ENCODE data around the gene PPP3R1.

The PPP3R1 gene

GRCh38 chr2:68226794-68227193 is 25.5 kb downstream of the PPP3R1 start:
- Mint-ChIP-seq H3K9me3 (no peaks in the 10 kb centered on the region), H3K36me3 (peaks cover 4% of the 10 kb centered on the region), H3K4me3 (no peak overlapping the region), H3K4me1 (peaks cover 99% of the 10 kb centered on the region), H3K27ac (no peak overlapping the region), H3K27me3 (no peaks in the 10 kb centered on the region)

GRCh38 chr2:68225119-68225632 is 27.2 kb downstream of the PPP3R1 start:
- Mint-ChIP-seq H3K27ac (peak overlapping the region; percentile 26), H3K36me3 (peaks cover 10% of the 10 kb centered on the region), H3K27me3 (no peaks in the 10 kb centered on the region), H3K4me3 (peak overlapping the region; percentile 28), H3K4me1 (peaks cover 99% of the 10 kb centered on the region), H3K9me3 (no peaks in the 10 kb centered on the region)

GRCh38 chr2:68223419-68223818 is 28.9 kb downstream of the PPP3R1 start:
- H3K36me3 Mint-ChIP-seq, result peaks cover 10% of the 10 kb centered on the region
- H3K27me3 Mint-ChIP-seq, result no peaks in the 10 kb centered on the region
- peaks cover 100% of the 10 kb centered on the region for H3K4me1 Mint-ChIP-seq
- no peaks in the 10 kb centered on the region for H3K9me3 Mint-ChIP-seq
- peak overlapping the region; percentile 43 for H3K4me3 Mint-ChIP-seq
- H3K27ac Mint-ChIP-seq, result no peak overlapping the region

GRCh38 chr2:68222287-68222686 is 30.0 kb downstream of the PPP3R1 start:
- Mint-ChIP-seq H3K27ac (peak overlapping the region; percentile 2), H3K4me3 (no peak overlapping the region), H3K9me3 (no peaks in the 10 kb centered on the region), H3K36me3 (peaks cover 10% of the 10 kb centered on the region), H3K27me3 (no peaks in the 10 kb centered on the region), H3K4me1 (peaks cover 100% of the 10 kb centered on the region)

GRCh38 chr2:68218343-68218901 is 33.9 kb downstream of the PPP3R1 start:
- H3K9me3 Mint-ChIP-seq, result no peaks in the 10 kb centered on the region
- no peaks in the 10 kb centered on the region for H3K27me3 Mint-ChIP-seq
- peaks cover 92% of the 10 kb centered on the region for H3K4me1 Mint-ChIP-seq
- peak overlapping the region; percentile 65 for H3K4me3 Mint-ChIP-seq
- peak overlapping the region; percentile 78 for H3K27ac Mint-ChIP-seq
- peaks cover 14% of the 10 kb centered on the region for H3K36me3 Mint-ChIP-seq

GRCh38 chr2:68217729-68218128 is 34.6 kb downstream of the PPP3R1 start:
- Mint-ChIP-seq H3K36me3 (peaks cover 14% of the 10 kb centered on the region), H3K27ac (peak overlapping the region; percentile 52), H3K9me3 (no peaks in the 10 kb centered on the region), H3K27me3 (no peaks in the 10 kb centered on the region), H3K4me1 (peaks cover 91% of the 10 kb centered on the region), H3K4me3 (no peak overlapping the region)

GRCh38 chr2:68216454-68217310 is 35.6 kb downstream of the PPP3R1 start:
- Mint-ChIP-seq H3K4me1 (peaks cover 89% of the 10 kb centered on the region), H3K27me3 (no peaks in the 10 kb centered on the region), H3K9me3 (no peaks in the 10 kb centered on the region), H3K27ac (peak overlapping the region; percentile 20), H3K36me3 (peaks cover 13% of the 10 kb centered on the region), H3K4me3 (no peak overlapping the region)

GRCh38 chr2:68214381-68214780 is 38.0 kb downstream of the PPP3R1 start:
- H3K27ac Mint-ChIP-seq, result peak overlapping the region; percentile 75
- peaks cover 16% of the 10 kb centered on the region for H3K36me3 Mint-ChIP-seq
- peaks cover 81% of the 10 kb centered on the region for H3K4me1 Mint-ChIP-seq

GRCh38 chr2:68206793-68207192 is 45.5 kb downstream of the PPP3R1 start:
- H3K4me1 Mint-ChIP-seq, result peaks cover 73% of the 10 kb centered on the region
- H3K27me3 Mint-ChIP-seq, result no peaks in the 10 kb centered on the region
- H3K9me3 Mint-ChIP-seq, result no peaks in the 10 kb centered on the region
- peaks cover 11% of the 10 kb centered on the region for H3K36me3 Mint-ChIP-seq
- H3K4me3 Mint-ChIP-seq, result peak overlapping the region; percentile 57
- peak overlapping the region; percentile 95 for H3K27ac Mint-ChIP-seq

More at GRCh38 chr2:68214381-68214780, 38.0 kb downstream of the PPP3R1 start:
- H3K4me3 Mint-ChIP-seq, result no peak overlapping the region
- H3K27me3 Mint-ChIP-seq, result no peaks in the 10 kb centered on the region
- no peaks in the 10 kb centered on the region for H3K9me3 Mint-ChIP-seq

- Mint-ChIP-seq H3K4me1 (peaks cover 82% of the 10 kb centered on the region), H3K4me3 (peak overlapping the region; percentile 73), H3K27ac (peak overlapping the region; percentile 95), H3K9me3 (no peaks in the 10 kb centered on the region), H3K36me3 (peaks cover 1% of the 10 kb centered on the region), H3K27me3 (no peaks in the 10 kb centered on the region)
These were observed 48.7 kb downstream of the PPP3R1 start for GRCh38 chr2:68203587-68203986.

- no peak overlapping the region for H3K4me3 Mint-ChIP-seq
- no peak overlapping the region for H3K27ac Mint-ChIP-seq
- H3K4me1 Mint-ChIP-seq, result peaks cover 75% of the 10 kb centered on the region
These were observed 52.1 kb downstream of the PPP3R1 start for GRCh38 chr2:68200157-68200787.

GRCh38 chr2:68196120-68196716 is 56.1 kb downstream of the PPP3R1 start:
- H3K4me1 Mint-ChIP-seq, result peaks cover 78% of the 10 kb centered on the region
- H3K36me3 Mint-ChIP-seq, result no peaks in the 10 kb centered on the region
- H3K27me3 Mint-ChIP-seq, result no peaks in the 10 kb centered on the region
- peak overlapping the region; percentile 76 for H3K27ac Mint-ChIP-seq
- H3K9me3 Mint-ChIP-seq, result no peaks in the 10 kb centered on the region
- H3K4me3 Mint-ChIP-seq, result no peak overlapping the region

More at GRCh38 chr2:68200157-68200787, 52.1 kb downstream of the PPP3R1 start:
- no peaks in the 10 kb centered on the region for H3K27me3 Mint-ChIP-seq
- H3K36me3 Mint-ChIP-seq, result peaks cover 1% of the 10 kb centered on the region
- H3K9me3 Mint-ChIP-seq, result no peaks in the 10 kb centered on the region

GRCh38 chr2:68195096-68195495 is 57.2 kb downstream of the PPP3R1 start:
- Mint-ChIP-seq H3K27me3 (no peaks in the 10 kb centered on the region), H3K27ac (peak overlapping the region; percentile 72), H3K36me3 (no peaks in the 10 kb centered on the region), H3K4me1 (peaks cover 78% of the 10 kb centered on the region), H3K9me3 (no peaks in the 10 kb centered on the region), H3K4me3 (no peak overlapping the region)

- Mint-ChIP-seq H3K9me3 (no peaks in the 10 kb centered on the region), H3K4me3 (no peak overlapping the region), H3K27ac (peak overlapping the region; percentile 41), H3K36me3 (no peaks in the 10 kb centered on the region), H3K4me1 (peaks cover 78% of the 10 kb centered on the region), H3K27me3 (no peaks in the 10 kb centered on the region)
These were observed 58.5 kb downstream of the PPP3R1 start for GRCh38 chr2:68193787-68194372.

GRCh38 chr2:68193144-68193543 is 59.2 kb downstream of the PPP3R1 start:
- Mint-ChIP-seq H3K4me1 (peaks cover 86% of the 10 kb centered on the region), H3K9me3 (no peaks in the 10 kb centered on the region), H3K27ac (peak overlapping the region; percentile 98), H3K27me3 (no peaks in the 10 kb centered on the region), H3K4me3 (peak overlapping the region; percentile 47), H3K36me3 (peaks cover 1% of the 10 kb centered on the region)
